Nephron progenitor cell (in vitro differentiated cells): ENCODE measurements around the gene EPN2.
A peak's percentile ranks its signal among the peaks of the same experiment; 100 is the strongest.

Experiments
- DNase-seq: peaks from one replicate; pipeline ENCODE4 v3.0.0; 2021
- H3K27ac Mint-ChIP-seq: 2 replicates; pipeline ENCODE4 v1.8.0; 2021; ENCODE audit warnings: mild to moderate bottlenecking, moderate library complexity, mixed read lengths
- H3K27me3 Mint-ChIP-seq: 2 replicates; pipeline ENCODE4 v1.8.0; 2021; ENCODE audit warnings: mild to moderate bottlenecking, low read depth, mixed read lengths; ENCODE audit not compliant: poor library complexity
- H3K36me3 Mint-ChIP-seq: 2 replicates; pipeline ENCODE4 v1.8.0; 2021; ENCODE audit warnings: low read depth, mixed read lengths
- H3K4me1 Mint-ChIP-seq: 2 replicates; pipeline ENCODE4 v1.8.0; 2021; ENCODE audit warnings: mixed read lengths
- H3K4me3 Mint-ChIP-seq: 2 replicates; pipeline ENCODE4 v1.8.0; 2021; ENCODE audit warnings: mild to moderate bottlenecking, moderate library complexity, mixed read lengths
- H3K9me3 Mint-ChIP-seq: 2 replicates; pipeline ENCODE4 v1.8.0; 2021; ENCODE audit warnings: mild to moderate bottlenecking, moderate library complexity, mixed read lengths
- CTCF ChIP-seq: fragments of 200-600 bp; sonication (generic); IDR thresholded peaks from 2 replicates; pipeline ENCODE4 v1.5.0; 2021; ENCODE audit warnings: antibody characterized with exemption

The EPN2 gene

GRCh38 chr17:19357351-19357750, 120.2 kb downstream of the EPN2 start:
- no peak overlapping the region for H3K4me3 Mint-ChIP-seq
- no peak for DNase-seq
- no peaks in the 10 kb centered on the region for H3K9me3 Mint-ChIP-seq
- peaks cover 58% of the 10 kb centered on the region for H3K4me1 Mint-ChIP-seq
- H3K36me3 Mint-ChIP-seq, result peaks cover 17% of the 10 kb centered on the region
- H3K27me3 Mint-ChIP-seq, result no peaks in the 10 kb centered on the region
- H3K27ac Mint-ChIP-seq, result no peak overlapping the region
- no peak for TF ChIP-seq CTCF

- peaks cover 58% of the 10 kb centered on the region for H3K4me1 Mint-ChIP-seq
- no peak overlapping the region for H3K4me3 Mint-ChIP-seq
- no peaks in the 10 kb centered on the region for H3K27me3 Mint-ChIP-seq
- TF ChIP-seq CTCF, result no peak
- peaks cover 17% of the 10 kb centered on the region for H3K36me3 Mint-ChIP-seq
- H3K9me3 Mint-ChIP-seq, result no peaks in the 10 kb centered on the region
- DNase-seq, result no peak
- H3K27ac Mint-ChIP-seq, result peak overlapping the region; percentile 2
These were observed 120.6 kb downstream of the EPN2 start for GRCh38 chr17:19357761-19358160.

GRCh38 chr17:19359151-19359550, 122.0 kb downstream of the EPN2 start:
- H3K27ac Mint-ChIP-seq, result no peak overlapping the region
- H3K4me3 Mint-ChIP-seq, result no peak overlapping the region

GRCh38 chr17:19359856-19360255, 122.7 kb downstream of the EPN2 start:
- no peaks in the 10 kb centered on the region for H3K27me3 Mint-ChIP-seq
- no peaks in the 10 kb centered on the region for H3K9me3 Mint-ChIP-seq
- H3K4me1 Mint-ChIP-seq, result peaks cover 69% of the 10 kb centered on the region
- no peak overlapping the region for H3K27ac Mint-ChIP-seq
- H3K4me3 Mint-ChIP-seq, result no peak overlapping the region
- peaks cover 7% of the 10 kb centered on the region for H3K36me3 Mint-ChIP-seq
- no peak for TF ChIP-seq CTCF
- no peak for DNase-seq

More at GRCh38 chr17:19359151-19359550, 122.0 kb downstream of the EPN2 start:
- Mint-ChIP-seq H3K9me3 (no peaks in the 10 kb centered on the region), H3K36me3 (peaks cover 12% of the 10 kb centered on the region), H3K27me3 (no peaks in the 10 kb centered on the region), H3K4me1 (peaks cover 65% of the 10 kb centered on the region)
- DNase-seq, result no peak
- TF ChIP-seq CTCF, result no peak

- H3K27ac Mint-ChIP-seq, result peak overlapping the region; percentile 29
These were observed 123.6 kb downstream of the EPN2 start for GRCh38 chr17:19360772-19361171.

More at GRCh38 chr17:19360772-19361171, 123.6 kb downstream of the EPN2 start:
- no peaks in the 10 kb centered on the region for H3K9me3 Mint-ChIP-seq
- TF ChIP-seq CTCF, result no peak
- H3K36me3 Mint-ChIP-seq, result peaks cover 2% of the 10 kb centered on the region
- DNase-seq, result no peak
- peaks cover 77% of the 10 kb centered on the region for H3K4me1 Mint-ChIP-seq
- no peaks in the 10 kb centered on the region for H3K27me3 Mint-ChIP-seq
- peak overlapping the region; percentile 90 for H3K4me3 Mint-ChIP-seq
